ENCODE data around the gene TMED4.

DNA sequence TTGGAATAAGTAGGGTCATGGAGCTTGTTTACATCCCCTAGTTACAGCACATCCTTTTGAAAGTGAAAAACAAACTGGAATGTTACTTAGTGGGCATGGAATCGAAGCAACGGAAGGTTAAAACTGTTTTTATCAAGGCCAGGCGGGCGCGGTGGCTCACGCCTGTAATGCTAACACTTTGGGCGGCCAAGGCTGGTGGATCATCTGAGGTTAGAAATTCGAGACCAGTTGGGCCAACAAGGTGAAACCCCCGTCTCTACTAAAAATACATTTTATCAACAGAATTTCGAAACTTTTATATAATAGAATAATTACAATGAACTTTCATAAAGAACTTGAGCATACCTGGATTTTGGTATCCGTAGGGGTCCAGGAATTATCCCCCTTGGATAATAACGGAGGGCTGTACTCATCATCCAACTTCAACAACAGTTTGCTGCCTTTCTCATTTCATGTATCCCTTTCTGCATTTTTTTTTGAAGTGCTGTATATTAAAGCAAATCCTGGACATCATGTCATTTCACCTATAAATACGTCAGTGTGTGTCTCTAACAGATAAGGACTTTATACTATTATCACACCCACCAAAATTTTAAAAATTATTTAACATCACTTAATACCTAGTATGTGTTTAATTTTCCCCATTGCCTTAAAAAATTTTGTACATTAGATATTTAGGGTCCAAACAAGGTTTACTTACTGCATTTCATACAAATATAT, 1.3 kb upstream of the TMED4 start:
- TF ChIP-seq, protein P1, sequence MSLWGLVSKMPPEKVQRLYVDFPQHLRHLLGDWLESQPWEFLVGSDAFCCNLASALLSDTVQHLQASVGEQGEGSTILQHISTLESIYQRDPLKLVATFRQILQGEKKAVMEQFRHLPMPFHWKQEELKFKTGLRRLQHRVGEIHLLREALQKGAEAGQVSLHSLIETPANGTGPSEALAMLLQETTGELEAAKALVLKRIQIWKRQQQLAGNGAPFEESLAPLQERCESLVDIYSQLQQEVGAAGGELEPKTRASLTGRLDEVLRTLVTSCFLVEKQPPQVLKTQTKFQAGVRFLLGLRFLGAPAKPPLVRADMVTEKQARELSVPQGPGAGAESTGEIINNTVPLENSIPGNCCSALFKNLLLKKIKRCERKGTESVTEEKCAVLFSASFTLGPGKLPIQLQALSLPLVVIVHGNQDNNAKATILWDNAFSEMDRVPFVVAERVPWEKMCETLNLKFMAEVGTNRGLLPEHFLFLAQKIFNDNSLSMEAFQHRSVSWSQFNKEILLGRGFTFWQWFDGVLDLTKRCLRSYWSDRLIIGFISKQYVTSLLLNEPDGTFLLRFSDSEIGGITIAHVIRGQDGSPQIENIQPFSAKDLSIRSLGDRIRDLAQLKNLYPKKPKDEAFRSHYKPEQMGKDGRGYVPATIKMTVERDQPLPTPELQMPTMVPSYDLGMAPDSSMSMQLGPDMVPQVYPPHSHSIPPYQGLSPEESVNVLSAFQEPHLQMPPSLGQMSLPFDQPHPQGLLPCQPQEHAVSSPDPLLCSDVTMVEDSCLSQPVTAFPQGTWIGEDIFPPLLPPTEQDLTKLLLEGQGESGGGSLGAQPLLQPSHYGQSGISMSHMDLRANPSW (CRISPR knock-in tag; IDR thresholded peaks at IDR 0.05; ENCODE audit: borderline replicate concordance), result no peak
- no peak for TF ChIP-seq EZH2 (conservative IDR thresholded peaks at IDR 0.05; ENCODE audit: low read depth, low read length)
- TF ChIP-seq MTA3 (CRISPR knock-in tag; IDR thresholded peaks at IDR 0.05), result no peak
- no peak for TF ChIP-seq ADNP (CRISPR knock-in tag; IDR thresholded peaks at IDR 0.05)
- TF ChIP-seq, protein P2, sequence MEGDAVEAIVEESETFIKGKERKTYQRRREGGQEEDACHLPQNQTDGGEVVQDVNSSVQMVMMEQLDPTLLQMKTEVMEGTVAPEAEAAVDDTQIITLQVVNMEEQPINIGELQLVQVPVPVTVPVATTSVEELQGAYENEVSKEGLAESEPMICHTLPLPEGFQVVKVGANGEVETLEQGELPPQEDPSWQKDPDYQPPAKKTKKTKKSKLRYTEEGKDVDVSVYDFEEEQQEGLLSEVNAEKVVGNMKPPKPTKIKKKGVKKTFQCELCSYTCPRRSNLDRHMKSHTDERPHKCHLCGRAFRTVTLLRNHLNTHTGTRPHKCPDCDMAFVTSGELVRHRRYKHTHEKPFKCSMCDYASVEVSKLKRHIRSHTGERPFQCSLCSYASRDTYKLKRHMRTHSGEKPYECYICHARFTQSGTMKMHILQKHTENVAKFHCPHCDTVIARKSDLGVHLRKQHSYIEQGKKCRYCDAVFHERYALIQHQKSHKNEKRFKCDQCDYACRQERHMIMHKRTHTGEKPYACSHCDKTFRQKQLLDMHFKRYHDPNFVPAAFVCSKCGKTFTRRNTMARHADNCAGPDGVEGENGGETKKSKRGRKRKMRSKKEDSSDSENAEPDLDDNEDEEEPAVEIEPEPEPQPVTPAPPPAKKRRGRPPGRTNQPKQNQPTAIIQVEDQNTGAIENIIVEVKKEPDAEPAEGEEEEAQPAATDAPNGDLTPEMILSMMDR (CRISPR knock-in tag; IDR thresholded peaks at IDR 0.05), result no peak
